ENCODE results near the gene NFIA.

Gene NFIA

GRCh38 chr1:61167309-61167708 lies 84.9 kb downstream of the NFIA start:
- TF ChIP-seq RAD21 (IDR thresholded peaks at IDR 0.05; ENCODE audit: low read depth): no peak
- no peak for TF ChIP-seq CEBPB (IDR thresholded peaks at IDR 0.05)
- no peak for TF ChIP-seq EP300 (IDR thresholded peaks at IDR 0.05; ENCODE audit: borderline replicate concordance)
- TF ChIP-seq CREB1 (IDR thresholded peaks at IDR 0.05; ENCODE audit: low read depth): no peak
- TF ChIP-seq ZBTB7A (IDR thresholded peaks at IDR 0.05; ENCODE audit: low read depth): no peak
- no peak for TF ChIP-seq TCF12 (IDR thresholded peaks at IDR 0.05; ENCODE audit: low read depth)
- no peak for TF ChIP-seq TAF1 (IDR thresholded peaks at IDR 0.05; ENCODE audit: low read depth)
- no peak for TF ChIP-seq NFIC (IDR thresholded peaks at IDR 0.05)
- no peak for TF ChIP-seq MAX (IDR thresholded peaks at IDR 0.05)
- TF ChIP-seq TEAD4 (IDR thresholded peaks at IDR 0.05): no peak
- no peak for TF ChIP-seq REST (IDR thresholded peaks at IDR 0.05; ENCODE audit: low read depth)
- TF ChIP-seq USF1 (IDR thresholded peaks at IDR 0.05): no peak

- TF ChIP-seq EP300 (IDR thresholded peaks at IDR 0.05; ENCODE audit: borderline replicate concordance) (no peak), CEBPB (IDR thresholded peaks at IDR 0.05) (no peak), RAD21 (IDR thresholded peaks at IDR 0.05; ENCODE audit: low read depth) (no peak), YY1 (IDR thresholded peaks at IDR 0.05; ENCODE audit: low read depth) (no peak), ZBTB7A (IDR thresholded peaks at IDR 0.05; ENCODE audit: low read depth) (no peak), CREB1 (IDR thresholded peaks at IDR 0.05; ENCODE audit: low read depth) (no peak), REST (IDR thresholded peaks at IDR 0.05; ENCODE audit: low read depth) (no peak), NFIC (IDR thresholded peaks at IDR 0.05) (no peak), FOXM1 (IDR thresholded peaks at IDR 0.05; ENCODE audit: borderline replicate concordance, low read depth) (no peak), EGR1 (IDR thresholded peaks at IDR 0.05) (no peak), TAF1 (IDR thresholded peaks at IDR 0.05; ENCODE audit: low read depth) (no peak), TEAD4 (IDR thresholded peaks at IDR 0.05) (no peak), TCF12 (IDR thresholded peaks at IDR 0.05; ENCODE audit: low read depth) (no peak), MAX (IDR thresholded peaks at IDR 0.05) (no peak), USF1 (IDR thresholded peaks at IDR 0.05) (no peak)
These were observed 86.7 kb downstream of the NFIA start for GRCh38 chr1:61169045-61169444.

GRCh38 chr1:61169634-61170033 lies 87.3 kb downstream of the NFIA start:
- TF ChIP-seq EP300 (IDR thresholded peaks at IDR 0.05; ENCODE audit: borderline replicate concordance): no peak
- TF ChIP-seq YY1 (IDR thresholded peaks at IDR 0.05; ENCODE audit: low read depth): no peak
- no peak for TF ChIP-seq TCF12 (IDR thresholded peaks at IDR 0.05; ENCODE audit: low read depth)
- no peak for TF ChIP-seq NFIC (IDR thresholded peaks at IDR 0.05)

GRCh38 chr1:61170328-61171238 lies 88.2 kb downstream of the NFIA start:
- TF ChIP-seq REST (IDR thresholded peaks at IDR 0.05; ENCODE audit: low read depth) (no peak), YY1 (IDR thresholded peaks at IDR 0.05; ENCODE audit: low read depth) (no peak), ZBTB7A (IDR thresholded peaks at IDR 0.05; ENCODE audit: low read depth) (no peak), FOXM1 (IDR thresholded peaks at IDR 0.05; ENCODE audit: borderline replicate concordance, low read depth) (no peak), TCF12 (IDR thresholded peaks at IDR 0.05; ENCODE audit: low read depth) (no peak), NFIC (IDR thresholded peaks at IDR 0.05) (no peak), EP300 (IDR thresholded peaks at IDR 0.05; ENCODE audit: borderline replicate concordance) (no peak), EGR1 (IDR thresholded peaks at IDR 0.05) (no peak), TEAD4 (IDR thresholded peaks at IDR 0.05) (no peak), TAF1 (IDR thresholded peaks at IDR 0.05; ENCODE audit: low read depth) (no peak), USF1 (IDR thresholded peaks at IDR 0.05) (no peak), CEBPB (IDR thresholded peaks at IDR 0.05) (no peak), MAX (IDR thresholded peaks at IDR 0.05) (no peak), CREB1 (IDR thresholded peaks at IDR 0.05; ENCODE audit: low read depth) (no peak), RAD21 (IDR thresholded peaks at IDR 0.05; ENCODE audit: low read depth) (no peak)

Measured in Ishikawa (cell line).